ES-I3 (cell line): ENCODE results near the gene DCTD.

Experiments
- H3K36me3 ChIP-seq: 2 replicates; pipeline ENCODE4 v1.6.1; 2013; ENCODE audit warnings: mild to moderate bottlenecking, low read length, control low read depth, moderate library complexity; ENCODE audit not compliant: insufficient read depth
- H3K4me1 ChIP-seq: 2 replicates; pipeline ENCODE4 v1.6.1; 2013; ENCODE audit warnings: mild to moderate bottlenecking, control low read depth, low read length; ENCODE audit not compliant: insufficient read depth
- H3K9ac ChIP-seq: 2 replicates; pipeline ENCODE4 v1.6.1; 2013; ENCODE audit warnings: low read depth, mild to moderate bottlenecking, low read length, moderate library complexity
- H3K9me3 ChIP-seq: 2 replicates; pipeline ENCODE4 v1.6.1; 2013; ENCODE audit warnings: mild to moderate bottlenecking, low read length, moderate library complexity; ENCODE audit not compliant: control insufficient read depth, insufficient read depth

The DCTD gene

DNA sequence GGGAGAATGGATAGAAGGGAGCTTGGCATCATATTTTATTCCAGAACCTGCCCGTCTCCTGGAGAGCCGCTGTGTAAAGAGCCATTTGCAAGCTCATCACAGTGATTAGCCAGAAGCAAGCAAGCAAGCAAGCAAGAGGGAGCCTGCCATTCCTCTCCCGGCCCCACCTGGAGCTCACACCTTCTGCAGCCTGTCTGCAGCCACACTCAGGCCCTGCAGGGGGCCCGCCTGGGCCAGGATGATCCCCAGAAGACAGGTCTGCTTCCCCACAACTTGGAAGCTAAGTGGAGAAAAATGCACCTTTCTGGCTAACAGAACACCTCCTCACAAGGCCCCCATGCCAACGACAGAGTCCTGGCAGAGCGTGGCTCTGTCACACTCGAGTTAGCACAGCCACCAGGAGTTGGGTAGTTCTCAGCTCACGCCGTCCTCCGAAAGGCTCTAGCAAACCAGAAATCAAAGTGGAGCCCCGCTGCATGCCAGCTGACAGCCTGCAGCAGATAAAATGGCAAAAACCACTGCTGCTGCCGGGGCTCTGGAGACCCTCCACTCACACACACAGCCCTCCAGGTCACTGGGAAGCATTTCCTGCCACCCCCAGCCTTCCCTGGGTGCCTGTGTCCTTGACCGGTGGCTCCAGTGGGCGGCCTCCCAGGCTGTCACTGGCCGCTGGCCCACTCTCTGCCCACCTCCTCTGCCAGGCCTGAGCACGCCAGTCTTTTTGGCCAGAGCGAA is 54.9 kb downstream of the DCTD start:
- Histone ChIP-seq H3K36me3 (no peaks in the 10 kb centered on the region), H3K9me3 (no peaks in the 10 kb centered on the region), H3K9ac (no peak overlapping the region), H3K4me1 (peaks cover 34% of the 10 kb centered on the region)

DNA sequence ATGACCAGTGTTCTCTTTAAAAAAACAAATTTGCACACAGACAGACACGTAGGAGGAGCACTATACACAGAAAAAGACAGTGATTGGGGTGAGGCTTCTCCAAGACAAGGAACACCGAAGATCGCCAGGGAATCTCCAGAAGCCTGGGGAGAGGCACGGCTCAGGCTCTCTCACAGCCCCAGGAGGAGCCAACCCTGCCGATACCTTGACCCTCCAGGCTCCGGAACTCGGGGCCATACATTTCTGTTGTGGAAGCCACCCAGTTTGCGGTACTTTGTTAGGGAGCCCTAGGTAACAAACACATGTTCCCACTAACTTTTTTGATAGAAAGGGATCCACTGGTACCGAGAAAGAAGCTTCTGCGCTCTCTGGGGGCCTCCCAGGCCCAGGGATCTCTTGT is 55.8 kb downstream of the DCTD start:
- Histone ChIP-seq H3K9me3 (no peaks in the 10 kb centered on the region), H3K36me3 (no peaks in the 10 kb centered on the region), H3K4me1 (peaks cover 26% of the 10 kb centered on the region), H3K9ac (no peak overlapping the region)

GRCh38 chr4:182859730-182860129 is 57.5 kb downstream of the DCTD start:
- Histone ChIP-seq H3K9ac (no peak overlapping the region), H3K36me3 (no peaks in the 10 kb centered on the region), H3K4me1 (peaks cover 18% of the 10 kb centered on the region), H3K9me3 (no peaks in the 10 kb centered on the region)

- Histone ChIP-seq H3K4me1 (peaks cover 16% of the 10 kb centered on the region; the same call in 1 of the 2 replicates), H3K9ac (no peak overlapping the region), H3K9me3 (0 out of 2 replicates have a peak, but pooled peaks cover under 1% of the 10 kb centered on the region), H3K36me3 (no peaks in the 10 kb centered on the region)
These were observed 58.5 kb downstream of the DCTD start for GRCh38 chr4:182858711-182859110.

- Histone ChIP-seq H3K9ac (no peak overlapping the region), H3K4me1 (0 out of 2 replicates have a peak, but pooled peaks cover 3% of the 10 kb centered on the region), H3K9me3 (0 out of 2 replicates have a peak, but pooled peaks cover 2% of the 10 kb centered on the region), H3K36me3 (no peaks in the 10 kb centered on the region)
These were observed 60.3 kb downstream of the DCTD start for GRCh38 chr4:182856862-182857261.

- Histone ChIP-seq H3K9ac (no peak overlapping the region), H3K36me3 (no peaks in the 10 kb centered on the region), H3K9me3 (0 out of 2 replicates have a peak, but pooled peaks cover 2% of the 10 kb centered on the region), H3K4me1 (no peaks in the 10 kb centered on the region)
These were observed 61.3 kb downstream of the DCTD start for GRCh38 chr4:182855877-182856276.

GRCh38 chr4:182855312-182855711 is 61.9 kb downstream of the DCTD start:
- H3K4me1 ChIP-seq: no peaks in the 10 kb centered on the region
- H3K36me3 ChIP-seq: no peaks in the 10 kb centered on the region
- H3K9me3 ChIP-seq: 0 out of 2 replicates have a peak, but pooled peaks cover 2% of the 10 kb centered on the region
- H3K9ac ChIP-seq: no peak overlapping the region

DNA sequence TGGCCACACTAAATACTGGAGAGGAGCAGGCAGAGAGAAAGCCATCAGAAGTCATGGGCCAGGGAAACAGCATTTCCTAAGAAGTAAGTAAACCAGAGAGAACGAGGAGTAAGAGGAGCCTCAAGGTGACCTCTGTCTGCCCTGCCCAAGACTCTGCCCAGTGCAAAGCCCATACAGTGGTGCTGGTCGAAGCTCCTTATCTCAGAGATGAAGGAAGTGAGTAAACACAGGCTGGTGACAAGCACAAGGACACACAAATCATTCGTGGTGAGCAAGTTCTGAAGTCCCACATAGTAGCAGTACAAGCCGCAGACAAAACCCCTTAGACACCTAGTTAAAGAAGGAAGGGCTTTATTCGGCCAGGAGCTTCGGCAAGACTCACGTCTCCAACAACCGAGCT is 62.7 kb downstream of the DCTD start:
- no peak overlapping the region for H3K9ac ChIP-seq
- H3K36me3 ChIP-seq: no peaks in the 10 kb centered on the region
- H3K9me3 ChIP-seq: 0 out of 2 replicates have a peak, but pooled peaks cover 2% of the 10 kb centered on the region
- H3K4me1 ChIP-seq: no peaks in the 10 kb centered on the region

DNA sequence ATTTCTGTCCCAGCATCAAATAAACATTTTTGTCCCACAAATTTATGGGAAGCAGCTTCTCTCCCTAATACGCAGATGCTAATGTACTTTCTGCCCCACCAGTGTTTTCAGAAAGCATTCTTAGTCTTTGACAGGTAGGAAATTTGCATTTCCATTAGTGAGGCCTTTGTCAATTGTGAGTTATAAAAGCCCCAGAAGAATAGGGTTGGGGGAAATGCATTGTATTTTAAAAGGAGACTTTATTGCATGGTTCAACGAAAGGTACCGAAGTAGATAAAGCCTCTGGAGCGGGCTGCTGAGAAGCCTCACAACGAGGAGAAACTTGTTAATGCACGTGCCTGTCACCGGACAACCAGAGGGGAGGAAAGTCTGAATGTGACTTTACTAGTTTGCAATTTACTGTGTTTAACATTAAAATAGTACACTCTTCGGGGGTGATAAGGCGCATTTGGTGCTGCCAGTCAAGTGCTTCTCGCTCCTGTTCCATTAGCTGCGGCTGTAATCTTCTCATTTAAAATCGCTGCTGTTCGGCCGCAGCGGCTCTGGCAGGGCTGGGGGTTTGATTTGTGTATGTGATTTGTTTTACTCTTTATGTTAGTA is 63.4 kb downstream of the DCTD start:
- H3K9me3 ChIP-seq: 0 out of 2 replicates have a peak, but pooled peaks cover 2% of the 10 kb centered on the region
- H3K4me1 ChIP-seq: no peaks in the 10 kb centered on the region
- H3K9ac ChIP-seq: no peak overlapping the region
- H3K36me3 ChIP-seq: no peaks in the 10 kb centered on the region

DNA sequence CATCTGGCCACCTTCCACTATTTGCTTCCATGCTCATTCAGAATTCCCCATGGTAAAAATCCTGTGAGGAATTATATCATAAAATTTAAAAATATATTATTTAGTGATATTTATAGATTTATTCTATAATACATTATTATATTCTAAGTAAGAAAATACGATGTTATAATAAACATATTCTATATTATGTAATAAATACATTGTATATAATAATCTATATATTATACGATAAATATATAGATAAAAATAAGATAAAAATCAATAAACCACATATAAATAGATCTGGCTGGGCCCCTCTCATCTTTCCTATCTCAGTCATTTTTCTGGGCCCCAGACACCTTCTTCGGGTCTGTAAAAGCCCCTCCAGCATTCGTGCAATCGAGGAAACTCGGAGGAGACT is 68.5 kb downstream of the DCTD start:
- Histone ChIP-seq H3K9me3 (0 out of 2 replicates have a peak, but pooled peaks cover 2% of the 10 kb centered on the region), H3K9ac (no peak overlapping the region), H3K36me3 (no peaks in the 10 kb centered on the region), H3K4me1 (no peaks in the 10 kb centered on the region)

DNA sequence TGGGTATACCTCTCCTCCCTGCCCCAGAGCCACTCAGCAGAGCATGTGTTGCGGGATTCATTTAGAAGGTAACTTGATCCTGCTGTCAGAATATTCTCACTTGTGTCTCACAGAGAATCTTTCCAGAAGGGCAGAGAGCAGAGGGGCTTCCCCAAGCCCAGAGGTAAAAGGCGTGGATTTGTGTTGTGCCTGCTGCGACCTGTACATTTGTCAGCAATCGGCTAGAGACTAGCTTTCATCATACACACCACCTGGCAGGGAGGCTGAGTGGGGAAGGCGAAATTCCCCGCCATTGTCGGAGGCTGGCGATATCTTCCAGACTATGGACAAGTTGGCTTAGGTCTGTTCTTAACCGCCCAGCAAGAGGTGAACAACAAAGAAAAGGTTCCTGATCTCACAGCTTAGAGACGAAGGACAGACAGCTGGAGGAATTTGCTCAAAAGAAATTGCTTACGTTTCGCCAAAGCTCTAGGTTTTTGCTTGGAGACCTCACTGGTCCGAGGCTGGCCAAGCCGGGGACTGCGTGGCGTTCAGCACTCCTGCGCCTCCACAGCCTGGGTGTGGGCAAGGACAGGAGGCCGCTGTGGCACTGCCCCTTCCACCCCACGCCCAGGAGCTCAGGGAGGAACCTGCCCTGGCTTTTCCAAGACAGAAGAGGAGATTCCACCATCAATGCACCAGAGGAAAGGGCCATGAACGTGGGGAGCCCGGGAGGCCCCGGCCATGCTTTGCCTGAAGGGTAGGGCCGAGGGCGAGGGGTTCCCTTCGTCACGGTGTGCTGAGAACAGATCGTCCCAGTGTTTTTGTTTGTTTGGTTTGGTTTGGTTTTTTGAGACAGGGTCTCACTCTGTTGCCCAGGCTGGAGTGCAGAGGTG is 69.4 kb downstream of the DCTD start:
- Histone ChIP-seq H3K4me1 (no peaks in the 10 kb centered on the region), H3K9ac (no peak overlapping the region), H3K9me3 (no peaks in the 10 kb centered on the region), H3K36me3 (no peaks in the 10 kb centered on the region)

DNA sequence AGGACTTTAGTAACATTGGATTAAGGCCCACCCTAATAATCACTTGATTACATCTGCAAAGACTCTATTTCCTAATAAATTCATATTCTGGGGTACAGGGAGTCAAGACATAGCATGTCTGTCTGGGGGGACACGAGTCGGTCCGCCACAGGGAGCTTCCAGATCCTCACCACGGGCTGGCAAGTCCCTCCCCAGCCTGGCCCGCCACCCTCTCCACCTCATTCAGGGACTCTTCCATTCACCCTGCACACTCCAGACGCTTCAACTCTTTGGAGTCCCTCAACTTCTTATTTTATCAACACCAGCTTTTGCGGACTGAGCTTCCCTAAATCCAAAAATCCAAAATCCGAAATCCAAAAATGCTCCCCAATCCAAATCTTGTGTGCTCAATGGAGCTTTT is 71.2 kb downstream of the DCTD start:
- no peaks in the 10 kb centered on the region for H3K4me1 ChIP-seq
- H3K36me3 ChIP-seq: no peaks in the 10 kb centered on the region
- no peaks in the 10 kb centered on the region for H3K9me3 ChIP-seq

GRCh38 chr4:182845618-182846017 is 71.6 kb downstream of the DCTD start:
- H3K9me3 ChIP-seq: no peaks in the 10 kb centered on the region
- H3K9ac ChIP-seq: no peak overlapping the region
- H3K36me3 ChIP-seq: no peaks in the 10 kb centered on the region
- no peaks in the 10 kb centered on the region for H3K4me1 ChIP-seq

More for the DNA sequence above, 71.2 kb downstream of the DCTD start:
- H3K9ac ChIP-seq: no peak overlapping the region

- Histone ChIP-seq H3K9ac (no peak overlapping the region), H3K9me3 (no peaks in the 10 kb centered on the region), H3K4me1 (no peaks in the 10 kb centered on the region), H3K36me3 (no peaks in the 10 kb centered on the region)
These were observed 73.3 kb downstream of the DCTD start for GRCh38 chr4:182843808-182844325.
